Mesendoderm (in vitro differentiated cells): ENCODE results near the gene HMCN1.
"Not testable (repeated sequence)": the region's sequence is repeated elsewhere in the genome, so short reads cannot be mapped to it uniquely, and the experiment has no call there.

Experiments used
- DNase-seq: peaks from one replicate; pipeline ENCODE4 v3.0.0; 2013
- H2AK5ac ChIP-seq: 2 replicates; pipeline ENCODE4 v1.6.1; 2013; ENCODE audit warnings: low read length, inconsistent platforms
- H2BK120ac ChIP-seq: 2 replicates; pipeline ENCODE4 v1.6.1; 2013; ENCODE audit warnings: low read depth, mild to moderate bottlenecking, low read length, moderate library complexity, mixed read lengths
- H2BK15ac ChIP-seq: replicated peaks from 2 replicates; pipeline ENCODE4 v1.6.1; 2013; ENCODE audit warnings: low read depth, mild to moderate bottlenecking, moderate library complexity
- H2BK5ac ChIP-seq: 2 replicates; pipeline ENCODE4 v1.6.1; 2013; ENCODE audit warnings: low read length, inconsistent platforms
- H3K18ac ChIP-seq: 2 replicates; pipeline ENCODE4 v1.6.1; 2013; ENCODE audit warnings: mild to moderate bottlenecking, low read length, mixed read lengths
- H3K23ac ChIP-seq: one replicate; pipeline ENCODE4 v1.6.1; 2013; ENCODE audit warnings: low read length
- H3K27ac ChIP-seq: 2 replicates; pipeline ENCODE4 v1.5.1; 2013; ENCODE audit warnings: low read depth, mild to moderate bottlenecking, inconsistent platforms, low read length, moderate library complexity
- H3K27me3 ChIP-seq: 2 replicates; pipeline ENCODE4 v1.6.1; 2013; ENCODE audit warnings: low read length, control low read depth, mild to moderate bottlenecking, inconsistent platforms; ENCODE audit not compliant: insufficient read depth, poor library complexity
- H3K36me3 ChIP-seq: 2 replicates; pipeline ENCODE4 v1.6.1; 2013; ENCODE audit warnings: low read length, inconsistent platforms; ENCODE audit not compliant: control insufficient read depth, insufficient read depth
- H3K4ac ChIP-seq: one replicate; pipeline ENCODE4 v1.6.1; 2013; ENCODE audit warnings: low read depth, mild to moderate bottlenecking, low read length, moderate library complexity
- H3K4me1 ChIP-seq: 2 replicates; pipeline ENCODE4 v1.6.1; 2013; ENCODE audit warnings: low read depth, low read length, inconsistent platforms; ENCODE audit not compliant: control insufficient read depth
- H3K4me2 ChIP-seq: 2 replicates; pipeline ENCODE4 v1.6.1; 2013; ENCODE audit warnings: low read length
- H3K4me3 ChIP-seq: 2 replicates; pipeline ENCODE4 v1.5.1; 2013; ENCODE audit warnings: mild to moderate bottlenecking, low read length
- H3K56ac ChIP-seq: one replicate; pipeline ENCODE4 v1.6.1; 2013; ENCODE audit warnings: low read length
- H3K79me1 ChIP-seq: 2 replicates; pipeline ENCODE4 v1.6.1; 2013; ENCODE audit warnings: low read length, inconsistent platforms
- H3K79me2 ChIP-seq: 2 replicates; pipeline ENCODE4 v1.6.1; 2013; ENCODE audit warnings: mild to moderate bottlenecking, low read length; ENCODE audit not compliant: control insufficient read depth, insufficient read depth
- H3K9ac ChIP-seq: 2 replicates; pipeline ENCODE4 v1.6.1; 2013; ENCODE audit warnings: low read length, inconsistent platforms
- H4K5ac ChIP-seq: one replicate; pipeline ENCODE4 v1.6.1; 2013; ENCODE audit warnings: low read length
- H4K8ac ChIP-seq: one replicate; pipeline ENCODE4 v1.6.1; 2013; ENCODE audit warnings: low read depth, mild to moderate bottlenecking, control low read depth, low read length, moderate library complexity
- WGBS: extraction: QIAGEN DNeasy Blood & Tissue Kit; methylation state at CpG from one replicate; pipeline ENCODE4 v1.1.7; 2013; ENCODE audit warnings: low lambda C conversion rate, missing lambda C conversion rate; ENCODE audit not compliant: insufficient coverage; ENCODE audit errors: extremely low coverage; 5-methylcytosine and 5-hydroxymethylcytosine counted together

The HMCN1 gene

GRCh38 chr1:185774394-185774793 lies 40.2 kb downstream of the HMCN1 start:
- H3K79me2 ChIP-seq, result no peaks in the 10 kb centered on the region
- no peak overlapping the region for H2BK5ac ChIP-seq
- H3K56ac ChIP-seq, result no peak overlapping the region
- H2BK15ac ChIP-seq, result no peak overlapping the region
- H2AK5ac ChIP-seq, result no peak overlapping the region
- H2BK120ac ChIP-seq, result no peak overlapping the region
- H4K8ac ChIP-seq, result no peak overlapping the region
- no peak overlapping the region for H3K4me3 ChIP-seq
- H3K4me2 ChIP-seq, result no peak overlapping the region
- WGBS, result no CpG with 5 or more reads among the region's 5 CpGs
- H3K79me1 ChIP-seq, result no peaks in the 10 kb centered on the region
- no peaks in the 10 kb centered on the region for H3K36me3 ChIP-seq
- no peak overlapping the region for H4K5ac ChIP-seq
- H3K27ac ChIP-seq, result no peak overlapping the region
- no peaks in the 10 kb centered on the region for H3K27me3 ChIP-seq
- H3K4ac ChIP-seq, result no peak overlapping the region
- no peak overlapping the region for H3K18ac ChIP-seq
- no peak overlapping the region for H3K23ac ChIP-seq
- H3K9ac ChIP-seq, result no peak overlapping the region
- H3K4me1 ChIP-seq, result no peaks in the 10 kb centered on the region
- no peak for DNase-seq

- no peak overlapping the region for H3K18ac ChIP-seq
- H3K79me1 ChIP-seq, result no peaks in the 10 kb centered on the region
- no peak for DNase-seq
- no peak overlapping the region for H3K4ac ChIP-seq
- no peak overlapping the region for H3K56ac ChIP-seq
- no peaks in the 10 kb centered on the region for H3K27me3 ChIP-seq
- no peak overlapping the region for H2BK120ac ChIP-seq
- H2BK15ac ChIP-seq, result no peak overlapping the region
- H3K23ac ChIP-seq, result no peak overlapping the region
- H4K5ac ChIP-seq, result no peak overlapping the region
- H3K79me2 ChIP-seq, result no peaks in the 10 kb centered on the region
- H3K36me3 ChIP-seq, result no peaks in the 10 kb centered on the region
- no peak overlapping the region for H3K4me2 ChIP-seq
- H2BK5ac ChIP-seq, result no peak overlapping the region
- no peak overlapping the region for H3K4me3 ChIP-seq
- no peak overlapping the region for H3K27ac ChIP-seq
- H3K4me1 ChIP-seq, result no peaks in the 10 kb centered on the region
- H3K9ac ChIP-seq, result no peak overlapping the region
- H2AK5ac ChIP-seq, result no peak overlapping the region
- H4K8ac ChIP-seq, result no peak overlapping the region
These were observed 41.3 kb downstream of the HMCN1 start for GRCh38 chr1:185775501-185775900.

GRCh38 chr1:185776522-185776921 lies 42.3 kb downstream of the HMCN1 start:
- Histone ChIP-seq H2AK5ac (no peak overlapping the region), H3K79me2 (no peaks in the 10 kb centered on the region), H3K9ac (no peak overlapping the region), H3K4me1 (no peaks in the 10 kb centered on the region), H2BK120ac (no peak overlapping the region), H3K23ac (no peak overlapping the region), H4K8ac (no peak overlapping the region), H2BK5ac (no peak overlapping the region), H3K27ac (no peak overlapping the region), H3K27me3 (no peaks in the 10 kb centered on the region), H3K56ac (no peak overlapping the region), H3K18ac (no peak overlapping the region), H3K4me2 (no peak overlapping the region), H3K36me3 (no peaks in the 10 kb centered on the region), H2BK15ac (no peak overlapping the region), H3K79me1 (no peaks in the 10 kb centered on the region), H3K4ac (no peak overlapping the region), H3K4me3 (no peak overlapping the region), H4K5ac (no peak overlapping the region)
- DNase-seq, result no peak

DNA sequence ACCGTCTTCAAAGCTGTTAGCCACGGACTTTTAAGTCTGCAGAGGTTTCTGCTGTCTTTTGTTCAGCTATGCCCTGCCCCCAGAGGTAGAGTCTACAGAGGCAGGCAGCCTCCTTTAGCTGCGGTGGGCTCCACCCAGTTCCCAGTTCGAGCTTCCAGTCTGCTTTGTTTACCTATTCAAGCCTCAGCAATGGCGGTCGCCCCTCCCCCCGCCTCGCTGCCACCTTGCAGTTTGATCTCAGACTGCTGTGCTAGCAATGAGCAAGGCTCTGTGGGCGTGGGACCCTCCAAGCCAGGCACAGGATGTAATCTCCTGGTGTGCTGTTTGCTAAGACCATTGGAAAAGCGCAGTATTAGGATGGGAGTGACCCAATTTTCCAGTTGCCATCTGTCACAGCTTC lies 49.7 kb downstream of the HMCN1 start:
- not testable (repeated sequence) for H4K5ac ChIP-seq, H3K18ac ChIP-seq, H2BK120ac ChIP-seq, H3K4me3 ChIP-seq, H3K79me2 ChIP-seq, H2BK15ac ChIP-seq, H3K9ac ChIP-seq, H3K27ac ChIP-seq, H3K27me3 ChIP-seq, H2AK5ac ChIP-seq, DNase-seq, H3K4me1 ChIP-seq, H3K4ac ChIP-seq, H2BK5ac ChIP-seq, H3K56ac ChIP-seq, H3K36me3 ChIP-seq, H3K23ac ChIP-seq, H4K8ac ChIP-seq, H3K4me2 ChIP-seq, H3K79me1 ChIP-seq
- no CpG with 5 or more reads among the region's 10 CpGs for WGBS

DNA sequence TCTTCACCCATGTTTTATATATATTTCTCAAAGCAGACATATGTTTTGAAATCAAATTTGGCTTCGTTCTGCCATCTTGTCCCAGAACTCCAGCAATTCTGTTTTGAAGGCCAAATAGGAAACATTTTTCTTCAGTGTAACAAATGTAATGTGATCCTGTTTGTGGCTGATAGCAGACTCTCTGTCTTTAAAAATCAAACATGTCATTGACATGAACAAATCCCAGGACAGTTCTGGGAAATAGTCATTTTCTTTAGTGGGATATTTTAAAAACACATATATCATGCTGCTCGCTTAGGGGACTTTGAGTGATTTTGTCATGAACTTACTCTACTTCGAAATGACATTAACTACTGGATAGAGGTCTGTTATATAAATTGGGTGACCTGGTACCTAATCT lies 51.4 kb downstream of the HMCN1 start:
- no peaks in the 10 kb centered on the region for H3K4me1 ChIP-seq
- WGBS, result no CpG with 5 or more reads among the region's 3 CpGs
- no peak overlapping the region for H3K23ac ChIP-seq
- no peak overlapping the region for H3K9ac ChIP-seq
- H3K36me3 ChIP-seq, result no peaks in the 10 kb centered on the region
- no peak for DNase-seq
- no peak overlapping the region for H4K8ac ChIP-seq
- H3K4me3 ChIP-seq, result no peak overlapping the region
- H3K4ac ChIP-seq, result no peak overlapping the region
- H3K79me2 ChIP-seq, result no peaks in the 10 kb centered on the region
- H2BK15ac ChIP-seq, result no peak overlapping the region
- H3K56ac ChIP-seq, result no peak overlapping the region
- no peak overlapping the region for H2AK5ac ChIP-seq
- no peak overlapping the region for H3K18ac ChIP-seq
- H4K5ac ChIP-seq, result no peak overlapping the region
- H2BK120ac ChIP-seq, result no peak overlapping the region
- H3K27ac ChIP-seq, result no peak overlapping the region
- H3K27me3 ChIP-seq, result no peaks in the 10 kb centered on the region
- no peaks in the 10 kb centered on the region for H3K79me1 ChIP-seq
- no peak overlapping the region for H2BK5ac ChIP-seq
- no peak overlapping the region for H3K4me2 ChIP-seq

- no CpG with 5 or more reads among the region's 3 CpGs for WGBS
- DNase-seq, result no peak
- H3K23ac ChIP-seq, result no peak overlapping the region
- H3K79me2 ChIP-seq, result no peaks in the 10 kb centered on the region
- H2BK15ac ChIP-seq, result no peak overlapping the region
- H2BK5ac ChIP-seq, result no peak overlapping the region
- no peak overlapping the region for H3K27ac ChIP-seq
- no peak overlapping the region for H3K4ac ChIP-seq
- H3K36me3 ChIP-seq, result no peaks in the 10 kb centered on the region
- H2BK120ac ChIP-seq, result no peak overlapping the region
- H2AK5ac ChIP-seq, result no peak overlapping the region
- no peak overlapping the region for H3K56ac ChIP-seq
- no peak overlapping the region for H4K8ac ChIP-seq
- no peak overlapping the region for H3K18ac ChIP-seq
- no peak overlapping the region for H3K4me3 ChIP-seq
- H3K4me1 ChIP-seq, result no peaks in the 10 kb centered on the region
- H3K27me3 ChIP-seq, result no peaks in the 10 kb centered on the region
- no peak overlapping the region for H3K4me2 ChIP-seq
- H4K5ac ChIP-seq, result no peak overlapping the region
- no peak overlapping the region for H3K9ac ChIP-seq
- no peaks in the 10 kb centered on the region for H3K79me1 ChIP-seq
These were observed 52.3 kb downstream of the HMCN1 start for GRCh38 chr1:185786524-185786923.
